ENCODE measurements around the gene MBLAC1.

DNA sequence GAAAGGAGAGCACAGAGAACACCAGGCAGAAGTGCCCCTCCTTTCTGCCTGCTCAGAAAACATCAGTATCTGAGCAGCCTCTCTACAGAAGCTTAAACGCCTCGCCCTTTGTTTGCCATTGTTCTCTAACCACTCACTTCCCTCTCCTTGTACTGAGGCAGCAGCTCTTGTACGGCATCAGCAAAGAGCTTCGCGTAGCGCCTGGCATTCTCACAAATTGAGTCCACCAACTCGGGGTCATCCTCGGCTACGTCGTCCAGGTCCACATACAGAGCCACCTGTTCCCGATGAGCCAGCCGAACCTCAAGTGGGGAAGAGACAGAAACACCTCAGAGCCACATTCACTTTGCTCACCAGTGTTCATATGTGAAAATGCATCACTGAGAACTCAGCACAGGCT, 27.3 kb upstream of the MBLAC1 start:
- TF ChIP-seq, protein P1, sequence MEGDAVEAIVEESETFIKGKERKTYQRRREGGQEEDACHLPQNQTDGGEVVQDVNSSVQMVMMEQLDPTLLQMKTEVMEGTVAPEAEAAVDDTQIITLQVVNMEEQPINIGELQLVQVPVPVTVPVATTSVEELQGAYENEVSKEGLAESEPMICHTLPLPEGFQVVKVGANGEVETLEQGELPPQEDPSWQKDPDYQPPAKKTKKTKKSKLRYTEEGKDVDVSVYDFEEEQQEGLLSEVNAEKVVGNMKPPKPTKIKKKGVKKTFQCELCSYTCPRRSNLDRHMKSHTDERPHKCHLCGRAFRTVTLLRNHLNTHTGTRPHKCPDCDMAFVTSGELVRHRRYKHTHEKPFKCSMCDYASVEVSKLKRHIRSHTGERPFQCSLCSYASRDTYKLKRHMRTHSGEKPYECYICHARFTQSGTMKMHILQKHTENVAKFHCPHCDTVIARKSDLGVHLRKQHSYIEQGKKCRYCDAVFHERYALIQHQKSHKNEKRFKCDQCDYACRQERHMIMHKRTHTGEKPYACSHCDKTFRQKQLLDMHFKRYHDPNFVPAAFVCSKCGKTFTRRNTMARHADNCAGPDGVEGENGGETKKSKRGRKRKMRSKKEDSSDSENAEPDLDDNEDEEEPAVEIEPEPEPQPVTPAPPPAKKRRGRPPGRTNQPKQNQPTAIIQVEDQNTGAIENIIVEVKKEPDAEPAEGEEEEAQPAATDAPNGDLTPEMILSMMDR (IDR thresholded peaks at IDR 0.05 in 4 of 5, conservative IDR thresholded peaks at IDR 0.05 in 1 of 5): no peak
- no peak for TF ChIP-seq POLR2A (IDR thresholded peaks at IDR 0.05)
